ENCODE data around the gene NKAP. TPM values are rescaled to one million over a fixed set of nuclear protein-coding genes. Genes with fewer than 3 reads are reported as not detected.

NKAP gene
- total and polyA plus RNA-seq, 2 of the 8 experiments (the other 6 are each of a cell fraction or from before 2014, with no cell fraction given) = 2.8 to 7.1 TPM

DNA sequence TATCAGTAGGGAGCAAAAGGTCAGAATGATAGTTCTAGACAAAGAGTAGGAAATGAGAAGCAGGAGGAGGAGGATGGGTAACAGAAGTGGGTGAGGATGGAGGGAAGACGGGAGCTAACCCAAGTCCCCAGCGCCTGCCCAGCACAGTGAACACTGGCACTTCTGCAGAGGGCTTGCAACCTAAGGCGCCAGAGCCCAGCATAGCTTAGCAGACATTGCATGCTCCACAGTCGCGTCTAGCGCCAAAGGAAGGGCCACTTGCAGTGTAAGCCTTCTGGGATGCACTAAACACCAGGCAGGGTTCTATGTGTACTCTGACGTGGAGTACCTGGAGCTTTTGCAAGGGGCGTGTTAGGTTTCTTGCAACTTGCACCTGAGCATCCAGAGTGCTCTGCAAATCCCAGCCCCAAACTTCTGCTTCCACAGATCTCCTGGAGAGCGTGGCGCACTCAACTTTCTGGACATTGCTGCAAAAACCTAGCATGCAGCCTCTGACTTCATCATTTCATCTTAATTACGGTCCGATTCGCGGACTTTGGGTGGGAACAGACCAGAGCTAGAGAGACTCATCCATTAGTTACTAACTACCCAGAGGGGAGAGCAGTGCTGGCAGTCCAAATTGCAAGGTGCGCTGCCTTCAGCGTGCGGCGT is 46.5 kb upstream of the NKAP start (continued):
- no peak for TF ChIP-seq BRCA1 (IDR thresholded peaks at IDR 0.05; ENCODE audit: low read depth, low read length)
- no peak for TF ChIP-seq CHD2 (IDR thresholded peaks at IDR 0.05; ENCODE audit: low read length)
- no peak for TF ChIP-seq SP4 (IDR thresholded peaks at IDR 0.05; ENCODE audit: low read length)
- TF ChIP-seq, protein P1, sequence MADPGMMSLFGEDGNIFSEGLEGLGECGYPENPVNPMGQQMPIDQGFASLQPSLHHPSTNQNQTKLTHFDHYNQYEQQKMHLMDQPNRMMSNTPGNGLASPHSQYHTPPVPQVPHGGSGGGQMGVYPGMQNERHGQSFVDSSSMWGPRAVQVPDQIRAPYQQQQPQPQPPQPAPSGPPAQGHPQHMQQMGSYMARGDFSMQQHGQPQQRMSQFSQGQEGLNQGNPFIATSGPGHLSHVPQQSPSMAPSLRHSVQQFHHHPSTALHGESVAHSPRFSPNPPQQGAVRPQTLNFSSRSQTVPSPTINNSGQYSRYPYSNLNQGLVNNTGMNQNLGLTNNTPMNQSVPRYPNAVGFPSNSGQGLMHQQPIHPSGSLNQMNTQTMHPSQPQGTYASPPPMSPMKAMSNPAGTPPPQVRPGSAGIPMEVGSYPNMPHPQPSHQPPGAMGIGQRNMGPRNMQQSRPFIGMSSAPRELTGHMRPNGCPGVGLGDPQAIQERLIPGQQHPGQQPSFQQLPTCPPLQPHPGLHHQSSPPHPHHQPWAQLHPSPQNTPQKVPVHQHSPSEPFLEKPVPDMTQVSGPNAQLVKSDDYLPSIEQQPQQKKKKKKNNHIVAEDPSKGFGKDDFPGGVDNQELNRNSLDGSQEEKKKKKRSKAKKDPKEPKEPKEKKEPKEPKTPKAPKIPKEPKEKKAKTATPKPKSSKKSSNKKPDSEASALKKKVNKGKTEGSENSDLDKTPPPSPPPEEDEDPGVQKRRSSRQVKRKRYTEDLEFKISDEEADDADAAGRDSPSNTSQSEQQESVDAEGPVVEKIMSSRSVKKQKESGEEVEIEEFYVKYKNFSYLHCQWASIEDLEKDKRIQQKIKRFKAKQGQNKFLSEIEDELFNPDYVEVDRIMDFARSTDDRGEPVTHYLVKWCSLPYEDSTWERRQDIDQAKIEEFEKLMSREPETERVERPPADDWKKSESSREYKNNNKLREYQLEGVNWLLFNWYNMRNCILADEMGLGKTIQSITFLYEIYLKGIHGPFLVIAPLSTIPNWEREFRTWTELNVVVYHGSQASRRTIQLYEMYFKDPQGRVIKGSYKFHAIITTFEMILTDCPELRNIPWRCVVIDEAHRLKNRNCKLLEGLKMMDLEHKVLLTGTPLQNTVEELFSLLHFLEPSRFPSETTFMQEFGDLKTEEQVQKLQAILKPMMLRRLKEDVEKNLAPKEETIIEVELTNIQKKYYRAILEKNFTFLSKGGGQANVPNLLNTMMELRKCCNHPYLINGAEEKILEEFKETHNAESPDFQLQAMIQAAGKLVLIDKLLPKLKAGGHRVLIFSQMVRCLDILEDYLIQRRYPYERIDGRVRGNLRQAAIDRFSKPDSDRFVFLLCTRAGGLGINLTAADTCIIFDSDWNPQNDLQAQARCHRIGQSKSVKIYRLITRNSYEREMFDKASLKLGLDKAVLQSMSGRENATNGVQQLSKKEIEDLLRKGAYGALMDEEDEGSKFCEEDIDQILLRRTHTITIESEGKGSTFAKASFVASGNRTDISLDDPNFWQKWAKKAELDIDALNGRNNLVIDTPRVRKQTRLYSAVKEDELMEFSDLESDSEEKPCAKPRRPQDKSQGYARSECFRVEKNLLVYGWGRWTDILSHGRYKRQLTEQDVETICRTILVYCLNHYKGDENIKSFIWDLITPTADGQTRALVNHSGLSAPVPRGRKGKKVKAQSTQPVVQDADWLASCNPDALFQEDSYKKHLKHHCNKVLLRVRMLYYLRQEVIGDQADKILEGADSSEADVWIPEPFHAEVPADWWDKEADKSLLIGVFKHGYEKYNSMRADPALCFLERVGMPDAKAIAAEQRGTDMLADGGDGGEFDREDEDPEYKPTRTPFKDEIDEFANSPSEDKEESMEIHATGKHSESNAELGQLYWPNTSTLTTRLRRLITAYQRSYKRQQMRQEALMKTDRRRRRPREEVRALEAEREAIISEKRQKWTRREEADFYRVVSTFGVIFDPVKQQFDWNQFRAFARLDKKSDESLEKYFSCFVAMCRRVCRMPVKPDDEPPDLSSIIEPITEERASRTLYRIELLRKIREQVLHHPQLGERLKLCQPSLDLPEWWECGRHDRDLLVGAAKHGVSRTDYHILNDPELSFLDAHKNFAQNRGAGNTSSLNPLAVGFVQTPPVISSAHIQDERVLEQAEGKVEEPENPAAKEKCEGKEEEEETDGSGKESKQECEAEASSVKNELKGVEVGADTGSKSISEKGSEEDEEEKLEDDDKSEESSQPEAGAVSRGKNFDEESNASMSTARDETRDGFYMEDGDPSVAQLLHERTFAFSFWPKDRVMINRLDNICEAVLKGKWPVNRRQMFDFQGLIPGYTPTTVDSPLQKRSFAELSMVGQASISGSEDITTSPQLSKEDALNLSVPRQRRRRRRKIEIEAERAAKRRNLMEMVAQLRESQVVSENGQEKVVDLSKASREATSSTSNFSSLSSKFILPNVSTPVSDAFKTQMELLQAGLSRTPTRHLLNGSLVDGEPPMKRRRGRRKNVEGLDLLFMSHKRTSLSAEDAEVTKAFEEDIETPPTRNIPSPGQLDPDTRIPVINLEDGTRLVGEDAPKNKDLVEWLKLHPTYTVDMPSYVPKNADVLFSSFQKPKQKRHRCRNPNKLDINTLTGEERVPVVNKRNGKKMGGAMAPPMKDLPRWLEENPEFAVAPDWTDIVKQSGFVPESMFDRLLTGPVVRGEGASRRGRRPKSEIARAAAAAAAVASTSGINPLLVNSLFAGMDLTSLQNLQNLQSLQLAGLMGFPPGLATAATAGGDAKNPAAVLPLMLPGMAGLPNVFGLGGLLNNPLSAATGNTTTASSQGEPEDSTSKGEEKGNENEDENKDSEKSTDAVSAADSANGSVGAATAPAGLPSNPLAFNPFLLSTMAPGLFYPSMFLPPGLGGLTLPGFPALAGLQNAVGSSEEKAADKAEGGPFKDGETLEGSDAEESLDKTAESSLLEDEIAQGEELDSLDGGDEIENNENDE (IDR thresholded peaks at IDR 0.05; ENCODE audit: insufficient replicate concordance, low read length) = no peak

All from H1 (cell line).